ENCODE measurements around the gene TCP11X2. TPM values are rescaled to one million over a fixed set of nuclear protein-coding genes. Genes with fewer than 3 reads are reported as not detected.
"Not testable (repeated sequence)": the region's sequence is repeated elsewhere in the genome, so short reads cannot be mapped to it uniquely, and the experiment has no call there.

Gene TCP11X2
- total RNA-seq, 2 donors from 2014 or later, result not detected

- Histone ChIP-seq H3K27me3 (replicated peaks; ENCODE audit: insufficient read depth) (no peaks in the 10 kb centered on the region), H3K4me3 (no peak overlapping the region), H3K9me3 (no peaks in the 10 kb centered on the region), H3K36me3 (no peaks in the 10 kb centered on the region), H3K27ac (no peak overlapping the region), H3K4me1 (ENCODE audit: control insufficient read depth in 1 of 2, low read depth in 2 of 2) (no peaks in the 10 kb centered on the region)
- ATAC-seq (ENCODE audit: insufficient number of reproducible peaks, low FRiP score, low read depth) (no peak), DNase-seq (ENCODE audit: low spot score) (no peak)
- no peak for TF ChIP-seq CTCF (IDR thresholded peaks at IDR 0.05)
These were observed 20.2 kb upstream of the TCP11X2 start for GRCh38 chrX:102491766-102492165.

- ATAC-seq (ENCODE audit: insufficient number of reproducible peaks, low FRiP score, low read depth); DNase-seq (ENCODE audit: low spot score); H3K36me3 ChIP-seq; H3K4me1 ChIP-seq (ENCODE audit: control insufficient read depth in 1 of 2, low read depth in 2 of 2); H3K27ac ChIP-seq; H3K27me3 ChIP-seq (replicated peaks; ENCODE audit: insufficient read depth); H3K4me3 ChIP-seq; H3K9me3 ChIP-seq: not testable (repeated sequence)
These were observed 7.2 kb upstream of the TCP11X2 start for GRCh38 chrX:102478765-102479164.

GRCh38 chrX:102470215-102470614, 1.4 kb downstream of the TCP11X2 start:
- ATAC-seq (ENCODE audit: insufficient number of reproducible peaks, low FRiP score, low read depth); H3K36me3 ChIP-seq; DNase-seq (ENCODE audit: low spot score); H3K9me3 ChIP-seq; H3K27ac ChIP-seq; H3K27me3 ChIP-seq (replicated peaks; ENCODE audit: insufficient read depth); H3K4me3 ChIP-seq; H3K4me1 ChIP-seq (ENCODE audit: control insufficient read depth in 1 of 2, low read depth in 2 of 2): not testable (repeated sequence)

GRCh38 chrX:102458615-102459014, 13.0 kb downstream of the TCP11X2 start:
- H3K27ac ChIP-seq; H3K27me3 ChIP-seq (replicated peaks; ENCODE audit: insufficient read depth); DNase-seq (ENCODE audit: low spot score); H3K9me3 ChIP-seq; H3K36me3 ChIP-seq; H3K4me3 ChIP-seq; H3K4me1 ChIP-seq (ENCODE audit: control insufficient read depth in 1 of 2, low read depth in 2 of 2): not testable (repeated sequence)
- peak; percentile 91 for ATAC-seq (ENCODE audit: insufficient number of reproducible peaks, low FRiP score, low read depth)

- not testable (repeated sequence) for H3K27me3 ChIP-seq (replicated peaks; ENCODE audit: insufficient read depth); H3K4me3 ChIP-seq; H3K36me3 ChIP-seq; H3K4me1 ChIP-seq (ENCODE audit: control insufficient read depth in 1 of 2, low read depth in 2 of 2); DNase-seq (ENCODE audit: low spot score); H3K27ac ChIP-seq; ATAC-seq (ENCODE audit: insufficient number of reproducible peaks, low FRiP score, low read depth); H3K9me3 ChIP-seq
These were observed 31.7 kb downstream of the TCP11X2 start, which contains the start of gene NXF2B for GRCh38 chrX:102439908-102440307. Gene NXF2B, minus strand, starts transcription at chrX:102440008. Its CDS starts 59,972 bp downstream, at chrX:102380036.

- not testable (repeated sequence) for H3K27ac ChIP-seq; H3K27me3 ChIP-seq (replicated peaks; ENCODE audit: insufficient read depth); ATAC-seq (ENCODE audit: insufficient number of reproducible peaks, low FRiP score, low read depth); H3K9me3 ChIP-seq; H3K36me3 ChIP-seq; H3K4me1 ChIP-seq (ENCODE audit: control insufficient read depth in 1 of 2, low read depth in 2 of 2); H3K4me3 ChIP-seq; DNase-seq (ENCODE audit: low spot score)
These were observed 57.1 kb downstream of the TCP11X2 start for GRCh38 chrX:102414493-102414892.

Other genes with a start within 250 kb of the TCP11X2 start
- gene NXF2, start 224.6 kb downstream of the TCP11X2 start, total RNA-seq, result not detected
- gene NXF2B, start 31.8 kb downstream of the TCP11X2 start, total RNA-seq, result not detected
- gene TMSB15A, start 44.9 kb upstream of the TCP11X2 start, total RNA-seq, result 1 to 10 TPM in 1 of 2 donors, not detected in 1; 1.1 TPM
- 10 to 100 TPM in 1 of 2 donors, 1 to 10 TPM in 1; 8.7 to 11.4 TPM for gene ARMCX5, start 127.7 kb upstream of the TCP11X2 start, total RNA-seq
- gene GPRASP1, start 179.7 kb upstream of the TCP11X2 start, total RNA-seq, result 10 to 100 TPM; 19.4 to 36.3 TPM
- gene GPRASP2, start 240.6 kb upstream of the TCP11X2 start, total RNA-seq, result 1 to 10 TPM; 4.7 to 8.1 TPM
- gene GPRASP3, start 248.9 kb upstream of the TCP11X2 start, total RNA-seq, result 1 to 10 TPM; 4.2 to 7.0 TPM